ENCODE data around the gene C6orf120.
"Not testable (repeated sequence)": the region's sequence is repeated elsewhere in the genome, so short reads cannot be mapped to it uniquely, and the experiment has no call there.

The C6orf120 gene

GRCh38 chr6:169691260-169691659 lies 10.7 kb upstream of the C6orf120 start:
- CTCF ChIA-PET: no interaction called here
- H3K27ac ChIP-seq: peak overlapping the region; percentile 90
- POLR2A ChIA-PET (ENCODE audit: low non-redundant PET): no interaction called here
- TF ChIP-seq CTCF (conservative IDR thresholded peaks at IDR 0.05; ENCODE audit: low read depth): no peak
- DNase-seq (ENCODE audit: low spot score): no peak

GRCh38 chr6:169692516-169692915 lies 9.4 kb upstream of the C6orf120 start:
- ChIA-PET CTCF (interaction anchor here (1.1 kb wide), 1 partner anchor 9 kb away, joined by 3 read pairs; no protein-coding TSS in a partner anchor), POLR2A (ENCODE audit: low non-redundant PET) (no interaction called here)
- no peak for TF ChIP-seq CTCF (conservative IDR thresholded peaks at IDR 0.05; ENCODE audit: low read depth)
- no peak for DNase-seq (ENCODE audit: low spot score)
- H3K27ac ChIP-seq: peak overlapping the region; percentile 66

- ChIA-PET CTCF (interaction anchor here (0.5 kb wide), 1 partner anchor 309 kb away, joined by 5 read pairs; no protein-coding TSS in a partner anchor), POLR2A (ENCODE audit: low non-redundant PET) (interaction anchor here (0.7 kb wide), 1 partner anchor 84 kb away, joined by 3 read pairs; no protein-coding TSS in a partner anchor)
- DNase-seq (ENCODE audit: low spot score): no peak
- no peak for TF ChIP-seq CTCF (conservative IDR thresholded peaks at IDR 0.05; ENCODE audit: low read depth)
- H3K27ac ChIP-seq: no peak overlapping the region
Measured at GRCh38 chr6:169695131-169695530, 6.8 kb upstream of the C6orf120 start.

GRCh38 chr6:169697115-169697514 lies 4.8 kb upstream of the C6orf120 start:
- DNase-seq (ENCODE audit: low spot score); CTCF ChIA-PET; POLR2A ChIA-PET (ENCODE audit: low non-redundant PET): not testable (repeated sequence)
- peak overlapping the region; percentile 80 for H3K27ac ChIP-seq
- 0 out of 2 replicates have a peak, but pooled peaks have one; percentile 23 for TF ChIP-seq CTCF (conservative IDR thresholded peaks at IDR 0.05; ENCODE audit: low read depth)

GRCh38 chr6:169700296-169700695 lies 1.6 kb upstream of the C6orf120 start:
- no peak for DNase-seq (ENCODE audit: low spot score)
- H3K27ac ChIP-seq: no peak overlapping the region
- no peak for TF ChIP-seq CTCF (conservative IDR thresholded peaks at IDR 0.05; ENCODE audit: low read depth)
- POLR2A ChIA-PET (ENCODE audit: low non-redundant PET): no interaction called here
- CTCF ChIA-PET: no interaction called here

- ChIA-PET POLR2A (ENCODE audit: low non-redundant PET) (no interaction called here), CTCF (interaction anchor here (0.7 kb wide), 2 partner anchors 9 to 21 kb away, joined by 3 read pairs; no protein-coding TSS in a partner anchor)
- TF ChIP-seq CTCF (conservative IDR thresholded peaks at IDR 0.05; ENCODE audit: low read depth): no peak
- H3K27ac ChIP-seq: peak overlapping the region; percentile 87
- no peak for DNase-seq (ENCODE audit: low spot score)
Measured at GRCh38 chr6:169701311-169701953, 494 bp upstream of the C6orf120 start.

All from RWPE1 (cell line).